GM23338 (cell line): ENCODE measurements around the gene PRC1. TPM values are rescaled to one million over a fixed set of nuclear protein-coding genes. Genes with fewer than 3 reads are reported as not detected.

ENCODE experiments used
- ATAC-seq: fragments of 200-7000 bp; cut with Tn5 transposase; 3 replicates; pipeline ENCODE4 v1.9.1; 2020
- DNase-seq: peaks from one replicate; pipeline ENCODE4 v3.0.0-alpha.2; 2015; ENCODE audit warnings: low spot score
- H2AFZ ChIP-seq: fragments of 200-600 bp; sonication (generic); 2 replicates; pipeline ENCODE4 v1.8.0; 2016; ENCODE audit warnings: antibody characterized with exemption, mild to moderate bottlenecking, moderate library complexity
- H3F3A ChIP-seq: fragments of 200-600 bp; sonication (generic); replicated peaks from 2 replicates; pipeline ENCODE4 v1.8.0; 2017; ENCODE audit warnings: antibody characterized with exemption, mixed run types, low read depth
- H3K27ac ChIP-seq: fragments of 200-600 bp; sonication (generic); 2 replicates; pipeline ENCODE4 v1.6.1; 2016; ENCODE audit warnings: low read depth
- H3K27me3 ChIP-seq: fragments of 200-600 bp; sonication (generic); 2 replicates; pipeline ENCODE4 v1.8.0; 2016; ENCODE audit warnings: mild to moderate bottlenecking, mixed run types, moderate library complexity; ENCODE audit not compliant: insufficient read depth
- H3K36me3 ChIP-seq: fragments of 200-600 bp; sonication (generic); 2 replicates; pipeline ENCODE4 v1.8.0; 2016; ENCODE audit warnings: mild to moderate bottlenecking; ENCODE audit not compliant: insufficient read depth
- H3K4me1 ChIP-seq: fragments of 200-600 bp; sonication (generic); 2 replicates; pipeline ENCODE4 v1.8.0; 2016; ENCODE audit warnings: mild to moderate bottlenecking, moderate library complexity; ENCODE audit not compliant: insufficient read depth
- H3K4me2 ChIP-seq: fragments of 200-600 bp; sonication (generic); 2 replicates; pipeline ENCODE4 v1.7.1; 2017; ENCODE audit warnings: mixed run types
- H3K4me3 ChIP-seq: fragments of 200-600 bp; sonication (generic); 2 replicates; pipeline ENCODE4 v1.6.1; 2016; ENCODE audit warnings: mixed run types
- H3K79me2 ChIP-seq: fragments of 200-600 bp; sonication (generic); replicated peaks from 2 replicates; pipeline ENCODE4 v1.8.0; 2017; ENCODE audit warnings: mild to moderate bottlenecking; ENCODE audit not compliant: insufficient read depth
- H3K9me2 ChIP-seq: fragments of 200-600 bp; sonication (generic); 2 replicates; pipeline ENCODE4 v1.8.0; 2017; ENCODE audit not compliant: insufficient read depth
- H4K20me1 ChIP-seq: fragments of 200-600 bp; sonication (generic); replicated peaks from 2 replicates; pipeline ENCODE4 v1.8.0; 2017; ENCODE audit warnings: mild to moderate bottlenecking; ENCODE audit not compliant: insufficient read depth
- H3K27ac Mint-ChIP-seq: 2 replicates; pipeline ENCODE4 v1.8.0; 2020; ENCODE audit warnings: inconsistent platforms, mild to moderate bottlenecking, moderate library complexity, mixed read lengths
- H3K27me3 Mint-ChIP-seq: 3 replicates; pipeline ENCODE4 v1.8.0; 2022; ENCODE audit warnings: low read depth, mild to moderate bottlenecking, moderate library complexity, mixed read lengths, inconsistent platforms; ENCODE audit not compliant: insufficient read depth, poor library complexity
- H3K36me3 Mint-ChIP-seq: 3 replicates; pipeline ENCODE4 v1.8.0; 2021; ENCODE audit warnings: low read depth, mild to moderate bottlenecking, inconsistent platforms, moderate library complexity, mixed read lengths
- H3K4me1 Mint-ChIP-seq: 3 replicates; pipeline ENCODE4 v1.8.0; 2020; ENCODE audit warnings: mild to moderate bottlenecking, inconsistent platforms, mixed read lengths
- H3K4me3 Mint-ChIP-seq: 3 replicates; pipeline ENCODE4 v1.8.0; 2021; ENCODE audit warnings: moderate library complexity, mild to moderate bottlenecking, inconsistent platforms, mixed read lengths
- H3K9me3 Mint-ChIP-seq: 3 replicates; pipeline ENCODE4 v1.8.0; 2020; ENCODE audit warnings: moderate library complexity, mild to moderate bottlenecking, inconsistent platforms, mixed read lengths
- CTCF ChIP-seq, 2 experiments: fragments of 200-600 bp in 1 of 2; sonication (generic) in 1 of 2; conservative IDR thresholded peaks; 2 replicates each; pipeline versions ENCODE4 v1.5.1 to v1.6.1; 2016 to 2017; ENCODE audit warnings: antibody characterized with exemption in 2 of 2, low read depth in 2 of 2, mild to moderate bottlenecking in 2 of 2, moderate library complexity in 1 of 2
- ETS1 ChIP-seq: IDR thresholded peaks from 2 replicates; pipeline ENCODE4 v1.6.1; 2016; ENCODE audit warnings: antibody characterized with exemption
- JUNB ChIP-seq: IDR thresholded peaks from one replicate; pipeline ENCODE4 v1.6.1; 2016; ENCODE audit warnings: antibody characterized with exemption; ENCODE audit not compliant: unreplicated experiment
- STAT1 ChIP-seq: IDR thresholded peaks from one replicate; pipeline ENCODE4 v1.6.1; 2016; ENCODE audit warnings: antibody characterized with exemption; ENCODE audit not compliant: unreplicated experiment
- ZNF114 ChIP-seq: fragments of 250-450 bp; sonication (Bioruptor Pico); IDR thresholded peaks from 2 replicates; pipeline ENCODE4 v1.5.0; 2020; ENCODE audit warnings: mild to moderate bottlenecking, moderate library complexity
- ZNF462 ChIP-seq: fragments of 250-450 bp; sonication (Bioruptor Pico); IDR thresholded peaks from 2 replicates; pipeline ENCODE4 v1.5.0; 2020; ENCODE audit warnings: mild to moderate bottlenecking, moderate library complexity
- polyA plus RNA-seq: library from polyadenylated mRNA; unstranded; fragments of >200 nt; fragmentation: Nextera tagmentation; extraction: Ambion mirVana; gene quantifications from 2 replicates; pipeline ENCODE4 v1.2.1, GENCODE V29; 2016
- total RNA-seq: library from RNA; depleted of rRNA; stranded (reverse); fragments of >200 nt; shearing (Covaris generic); gene quantifications from 2 replicates; pipeline ENCODE4 v1.2.3, GENCODE V29; 2014
- TF ChIP-seq, protein P1 (sequence below): IDR thresholded peaks from one replicate; pipeline ENCODE4 v1.6.1; 2018; ENCODE audit warnings: antibody characterized with exemption; ENCODE audit not compliant: unreplicated experiment

Gene PRC1
- total and polyA plus RNA-seq, 2 experiments from 2014 or later, result 102 to 150 TPM

- no peak for TF ChIP-seq ZNF462 (CRISPR knock-in tag)
- no peak for TF ChIP-seq JUNB
- no peak for TF ChIP-seq CTCF (conservative IDR thresholded peaks at IDR 0.05; ENCODE audit: low read depth in 2 of 2)
- TF ChIP-seq ZNF114 (CRISPR knock-in tag), result no peak
- TF ChIP-seq ETS1, result no peak
These were observed 61.0 kb downstream of the PRC1 start (continued) for GRCh38 chr15:90933301-90933700.

GRCh38 chr15:90932660-90932991 is 61.7 kb downstream of the PRC1 start:
- H3K4me3 ChIP-seq, result peak overlapping the region; percentile 94; the same call in 1 of the 2 replicates
- H3K4me2 ChIP-seq, result peak overlapping the region; percentile 97
- no peak overlapping the region for H3K27ac ChIP-seq
- Mint-ChIP-seq H3K27me3 (peaks cover 16% of the 10 kb centered on the region), H3K4me3 (peak overlapping the region; percentile 97; the same call in 2 of the 3 replicates), H3K9me3 (no peaks in the 10 kb centered on the region), H3K27ac (no peak overlapping the region; the same call in 1 of the 2 replicates), H3K36me3 (peaks cover 7% of the 10 kb centered on the region; the same call in 2 of the 3 replicates), H3K4me1 (peaks cover 29% of the 10 kb centered on the region)
- ATAC-seq, result no peak
- peaks cover 7% of the 10 kb centered on the region; the same call in 1 of the 2 replicates for H3K36me3 ChIP-seq
- peaks cover 23% of the 10 kb centered on the region for H3K4me1 ChIP-seq
- peaks cover 6% of the 10 kb centered on the region; the same call in 1 of the 2 replicates for H3F3A ChIP-seq
- H3K79me2 ChIP-seq, result no peaks in the 10 kb centered on the region; the same call in 1 of the 2 replicates
- DNase-seq, result no peak
- peaks cover 10% of the 10 kb centered on the region; the same call in 1 of the 2 replicates for H3K27me3 ChIP-seq
- H4K20me1 ChIP-seq, result no peaks in the 10 kb centered on the region; the same call in 1 of the 2 replicates
- no peaks in the 10 kb centered on the region for H3K9me2 ChIP-seq
- TF ChIP-seq, protein P1, sequence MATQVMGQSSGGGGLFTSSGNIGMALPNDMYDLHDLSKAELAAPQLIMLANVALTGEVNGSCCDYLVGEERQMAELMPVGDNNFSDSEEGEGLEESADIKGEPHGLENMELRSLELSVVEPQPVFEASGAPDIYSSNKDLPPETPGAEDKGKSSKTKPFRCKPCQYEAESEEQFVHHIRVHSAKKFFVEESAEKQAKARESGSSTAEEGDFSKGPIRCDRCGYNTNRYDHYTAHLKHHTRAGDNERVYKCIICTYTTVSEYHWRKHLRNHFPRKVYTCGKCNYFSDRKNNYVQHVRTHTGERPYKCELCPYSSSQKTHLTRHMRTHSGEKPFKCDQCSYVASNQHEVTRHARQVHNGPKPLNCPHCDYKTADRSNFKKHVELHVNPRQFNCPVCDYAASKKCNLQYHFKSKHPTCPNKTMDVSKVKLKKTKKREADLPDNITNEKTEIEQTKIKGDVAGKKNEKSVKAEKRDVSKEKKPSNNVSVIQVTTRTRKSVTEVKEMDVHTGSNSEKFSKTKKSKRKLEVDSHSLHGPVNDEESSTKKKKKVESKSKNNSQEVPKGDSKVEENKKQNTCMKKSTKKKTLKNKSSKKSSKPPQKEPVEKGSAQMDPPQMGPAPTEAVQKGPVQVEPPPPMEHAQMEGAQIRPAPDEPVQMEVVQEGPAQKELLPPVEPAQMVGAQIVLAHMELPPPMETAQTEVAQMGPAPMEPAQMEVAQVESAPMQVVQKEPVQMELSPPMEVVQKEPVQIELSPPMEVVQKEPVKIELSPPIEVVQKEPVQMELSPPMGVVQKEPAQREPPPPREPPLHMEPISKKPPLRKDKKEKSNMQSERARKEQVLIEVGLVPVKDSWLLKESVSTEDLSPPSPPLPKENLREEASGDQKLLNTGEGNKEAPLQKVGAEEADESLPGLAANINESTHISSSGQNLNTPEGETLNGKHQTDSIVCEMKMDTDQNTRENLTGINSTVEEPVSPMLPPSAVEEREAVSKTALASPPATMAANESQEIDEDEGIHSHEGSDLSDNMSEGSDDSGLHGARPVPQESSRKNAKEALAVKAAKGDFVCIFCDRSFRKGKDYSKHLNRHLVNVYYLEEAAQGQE, result peak; percentile 12
- TF ChIP-seq STAT1, result no peak
- H2AFZ ChIP-seq, result peak overlapping the region; percentile 94; the same call in 1 of the 2 replicates
